HG03520 (cell line): ENCODE results near the gene CXCL17.

Experiments
- ATAC-seq: cut with Tn5 transposase; IDR thresholded peaks from one replicate; pipeline ENCODE4 v1.9.1; 2021; ENCODE audit warnings: mild to moderate bottlenecking, moderate library complexity; ENCODE audit not compliant: unreplicated experiment

Gene CXCL17

DNA sequence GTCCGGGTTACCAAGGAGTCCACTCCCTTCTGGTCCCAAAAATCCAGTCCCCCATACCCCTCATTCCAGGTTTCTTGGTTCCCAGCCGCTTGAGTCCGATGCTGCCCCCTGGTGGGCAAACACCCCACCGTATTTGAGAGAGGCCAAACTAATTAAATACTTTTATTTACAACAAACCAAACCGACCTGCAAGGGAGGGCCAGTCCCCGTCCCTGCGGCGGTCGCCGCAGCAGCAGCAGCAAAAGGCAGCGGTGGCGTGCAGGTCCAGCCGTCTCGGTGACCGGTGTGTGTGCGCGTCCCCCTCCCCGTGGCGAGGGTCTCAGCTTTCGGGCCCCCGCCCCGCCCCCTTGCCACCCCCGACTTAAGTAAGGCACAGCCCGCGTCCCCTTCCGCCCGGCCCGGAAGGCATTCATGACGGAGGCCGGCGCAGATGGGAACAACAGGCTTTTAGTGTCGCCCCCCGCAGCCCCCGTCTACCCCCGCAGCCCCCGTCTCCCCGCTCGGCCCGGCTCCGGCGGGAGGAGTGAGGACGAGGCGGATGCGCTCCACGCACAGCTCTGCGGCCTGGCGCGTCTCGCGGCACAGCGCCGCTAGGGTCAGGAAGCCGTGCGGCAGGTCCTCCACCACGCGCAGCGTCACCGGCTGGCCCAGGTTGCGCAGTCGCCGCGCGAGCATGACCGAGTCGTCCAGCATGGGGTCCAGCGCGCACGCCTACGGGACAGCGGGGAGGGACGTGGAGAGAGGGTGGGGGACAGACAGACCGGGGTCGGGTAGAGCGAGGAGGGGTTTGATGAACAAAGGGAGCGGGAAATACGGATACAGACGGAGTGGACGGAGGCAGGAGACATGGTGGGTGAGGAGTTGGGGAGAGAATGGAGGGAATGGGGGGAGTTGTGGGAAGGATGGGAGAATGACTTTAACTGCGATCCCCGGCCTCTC is 41.1 kb downstream of the CXCL17 start:
- ATAC-seq, result no peak

DNA sequence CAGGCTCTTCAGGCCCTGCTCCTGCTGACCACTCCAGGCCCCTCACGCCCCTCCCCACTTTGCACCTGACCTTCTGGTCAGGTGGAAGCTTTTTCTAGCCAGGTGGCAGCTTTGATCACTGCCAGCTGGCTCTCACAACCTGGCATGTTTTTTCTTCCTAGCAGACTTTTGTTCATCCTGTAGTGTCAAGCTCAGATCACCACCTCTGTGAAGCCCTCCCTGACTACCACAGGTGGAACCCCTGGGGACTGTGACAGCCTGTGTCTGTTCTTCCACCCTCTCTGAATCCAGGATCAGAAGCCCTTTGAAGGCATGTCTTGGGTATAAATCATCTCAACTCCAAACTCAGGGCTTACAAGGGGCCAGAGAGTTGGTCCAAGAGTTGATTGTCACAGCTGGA is 42.3 kb downstream of the CXCL17 start:
- no peak for ATAC-seq

DNA sequence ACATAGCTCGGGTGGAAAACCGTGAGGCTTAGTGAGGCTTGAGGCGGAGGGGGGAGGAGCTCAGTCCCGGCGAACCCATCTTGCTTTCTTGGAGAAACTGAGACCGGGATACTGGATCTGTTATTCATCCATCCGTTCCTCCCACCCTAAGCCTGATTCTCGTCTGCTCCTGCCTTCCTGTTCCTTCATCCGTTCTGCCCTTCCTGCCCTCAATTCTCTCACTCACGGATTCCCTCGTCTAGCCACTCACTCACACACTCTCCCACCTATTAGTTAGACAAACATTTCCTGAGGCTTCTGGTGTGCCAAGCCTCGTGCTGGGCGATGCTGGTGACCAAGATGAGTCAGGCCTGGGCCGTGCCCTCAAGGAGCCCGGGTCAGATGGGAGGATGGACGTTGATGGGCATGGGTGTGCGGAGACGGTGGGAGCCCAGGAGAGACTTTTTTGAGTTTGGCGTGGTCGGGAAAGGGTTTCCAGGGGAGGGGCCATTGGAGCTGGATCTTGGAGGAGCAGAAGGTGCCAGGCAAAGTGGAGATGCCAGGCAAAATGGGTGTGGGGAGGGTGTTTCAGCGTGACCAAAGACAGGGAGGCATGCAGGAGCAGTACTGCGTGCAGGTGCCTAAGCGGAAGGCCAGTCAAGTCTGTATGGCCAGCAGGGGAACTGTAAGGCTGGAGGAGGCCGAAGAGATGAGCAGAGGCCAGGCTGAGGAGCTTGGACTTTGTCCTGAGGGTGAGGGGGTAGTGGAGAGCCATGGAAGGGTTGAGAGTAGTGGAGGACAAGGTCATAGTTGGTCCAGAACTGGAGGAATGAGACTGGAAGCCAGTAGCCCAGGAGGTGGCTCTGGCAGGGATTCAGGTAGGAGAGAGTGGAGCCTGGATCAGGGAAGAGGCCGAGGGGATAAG is 45.2 kb downstream of the CXCL17 start:
- no peak for ATAC-seq

DNA sequence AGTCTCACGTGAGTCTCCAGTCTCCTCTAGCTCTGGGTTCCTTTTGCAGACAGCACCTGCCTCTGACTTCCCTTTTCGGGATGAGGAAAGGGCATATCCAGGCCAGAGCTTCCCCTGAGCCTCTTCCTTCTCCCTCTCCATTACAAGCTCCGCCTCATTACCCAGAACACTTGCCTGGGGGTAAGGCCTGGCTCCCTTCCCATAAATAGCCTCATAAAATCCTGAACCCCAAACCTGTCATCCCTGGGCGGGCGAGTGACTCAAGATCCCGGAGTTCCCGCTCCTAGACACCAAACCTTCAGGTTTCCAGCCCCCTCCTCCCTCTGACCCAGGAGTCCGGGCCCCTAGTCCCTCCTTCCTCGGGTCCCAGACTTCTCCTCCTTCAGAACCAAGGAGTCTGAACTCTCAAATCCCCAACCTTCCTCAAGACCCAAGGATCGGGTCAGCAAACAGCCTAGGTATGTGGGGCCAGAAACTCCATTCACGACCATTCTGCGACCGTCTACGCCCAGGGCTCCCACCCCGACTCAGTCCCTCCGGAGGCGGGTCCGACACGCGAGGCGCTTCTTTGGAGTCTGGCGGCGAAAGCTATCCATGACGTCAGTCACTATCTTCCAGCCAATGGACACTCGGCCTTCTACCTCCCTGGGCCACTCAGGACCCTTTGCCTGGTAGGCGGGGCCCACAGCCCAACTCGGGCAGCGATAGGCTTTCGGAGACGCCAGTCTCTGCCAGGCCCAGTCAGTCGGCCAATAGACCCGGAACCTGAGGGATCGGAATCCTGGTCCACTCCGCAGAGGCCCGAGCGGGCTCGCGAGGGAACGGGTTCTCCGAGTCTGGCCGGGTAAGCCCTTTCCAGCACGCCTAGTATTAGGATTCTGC is 46.1 kb downstream of the CXCL17 start:
- ATAC-seq, result peak; percentile 92

DNA sequence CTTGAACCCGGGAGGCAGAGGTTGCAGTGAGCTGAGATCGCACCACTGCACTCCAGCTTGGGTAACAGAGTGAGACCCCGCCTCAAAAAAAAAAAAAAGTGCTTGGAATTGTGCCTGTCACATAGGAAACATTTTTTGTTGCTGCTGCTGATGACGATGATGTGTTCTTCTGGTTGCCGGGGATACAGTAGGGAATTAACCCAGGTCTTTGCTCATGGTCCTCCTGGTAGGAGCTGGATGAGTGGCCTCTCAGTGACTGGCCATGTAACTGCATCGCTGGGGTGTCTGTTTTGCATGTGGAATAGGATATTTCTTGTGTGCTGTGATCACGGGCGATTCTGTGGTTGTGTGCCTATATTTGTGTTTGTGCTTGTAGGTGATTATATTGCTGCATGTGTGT is 48.0 kb downstream of the CXCL17 start:
- ATAC-seq, result no peak

DNA sequence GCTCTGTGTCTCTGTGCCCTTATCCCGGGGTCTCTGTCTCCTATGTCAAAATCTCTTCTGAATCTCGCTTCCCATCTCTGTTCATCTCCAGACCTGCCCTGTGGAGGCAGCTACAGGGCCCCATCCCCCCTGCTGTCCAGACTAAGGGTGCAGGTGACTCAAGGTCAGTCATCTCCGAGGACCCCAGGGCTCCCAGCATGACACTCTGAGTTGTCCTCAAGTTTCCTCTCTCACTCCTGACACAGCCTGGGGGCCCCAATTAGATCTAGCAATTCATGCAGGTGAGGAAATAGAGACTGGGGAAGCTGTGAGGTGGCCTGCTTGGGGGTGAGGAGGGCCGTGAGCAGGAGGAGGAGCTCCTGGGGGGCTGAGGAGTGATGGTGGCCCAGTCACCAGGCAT is 50.6 kb downstream of the CXCL17 start:
- ATAC-seq, result no peak

DNA sequence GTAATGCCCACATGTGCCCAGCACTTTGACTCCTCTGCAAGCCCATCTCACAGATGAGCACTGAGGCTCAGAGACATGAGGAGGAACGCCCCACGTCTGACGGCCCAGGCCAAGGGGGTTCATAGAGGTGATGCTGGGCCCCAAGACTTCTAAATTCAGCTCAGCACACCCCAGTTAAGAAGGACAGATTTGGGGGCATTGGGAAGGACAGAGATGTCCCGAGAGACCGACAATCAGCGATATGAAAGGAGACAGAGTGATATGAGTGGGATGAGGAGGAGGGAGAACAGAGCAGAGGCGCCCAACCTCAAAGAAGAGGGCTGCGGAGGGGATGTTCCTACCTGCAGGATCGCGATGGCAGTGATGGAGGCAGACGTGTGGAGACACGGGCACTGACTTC is 52.8 kb downstream of the CXCL17 start, which contains the start of gene CNFN:
Gene CNFN, minus strand, starts transcription at position 399 of the 400 bp plus-strand sequence. CDS start 1,260 bp downstream, outside the sequence.
- ATAC-seq, result no peak

DNA sequence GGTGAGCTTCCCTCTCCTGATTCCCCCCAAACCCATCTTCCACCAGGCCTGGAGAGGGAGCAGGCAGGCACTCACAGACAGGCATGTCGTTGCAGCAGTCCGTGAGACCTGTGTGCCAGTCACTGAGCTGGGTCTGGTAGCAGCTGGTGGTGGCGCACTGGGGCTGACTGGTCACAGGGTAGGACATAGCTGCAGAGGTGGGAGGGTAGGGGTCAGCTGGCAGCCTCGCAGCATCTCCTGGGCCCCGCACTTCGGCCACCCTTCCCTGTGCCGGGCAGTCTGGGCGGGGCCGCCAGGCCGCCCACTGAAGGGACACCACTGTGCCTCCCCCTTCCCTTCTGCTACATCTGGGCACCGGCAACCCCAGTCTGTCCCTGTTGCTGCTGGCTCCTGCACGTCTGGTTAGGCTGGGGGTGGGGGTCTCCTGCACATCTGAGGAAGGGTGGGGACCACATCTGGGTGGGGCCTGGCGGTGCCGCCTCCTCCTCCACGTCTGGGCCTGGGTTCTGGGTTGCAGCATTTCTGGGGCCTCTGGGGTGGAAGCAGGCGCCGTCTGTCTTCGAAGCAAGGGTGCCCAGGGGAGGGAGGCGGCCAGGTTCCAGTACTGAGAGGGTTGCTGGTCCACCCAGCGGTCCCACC is 53.8 kb downstream of the CXCL17 start:
- no peak for ATAC-seq

DNA sequence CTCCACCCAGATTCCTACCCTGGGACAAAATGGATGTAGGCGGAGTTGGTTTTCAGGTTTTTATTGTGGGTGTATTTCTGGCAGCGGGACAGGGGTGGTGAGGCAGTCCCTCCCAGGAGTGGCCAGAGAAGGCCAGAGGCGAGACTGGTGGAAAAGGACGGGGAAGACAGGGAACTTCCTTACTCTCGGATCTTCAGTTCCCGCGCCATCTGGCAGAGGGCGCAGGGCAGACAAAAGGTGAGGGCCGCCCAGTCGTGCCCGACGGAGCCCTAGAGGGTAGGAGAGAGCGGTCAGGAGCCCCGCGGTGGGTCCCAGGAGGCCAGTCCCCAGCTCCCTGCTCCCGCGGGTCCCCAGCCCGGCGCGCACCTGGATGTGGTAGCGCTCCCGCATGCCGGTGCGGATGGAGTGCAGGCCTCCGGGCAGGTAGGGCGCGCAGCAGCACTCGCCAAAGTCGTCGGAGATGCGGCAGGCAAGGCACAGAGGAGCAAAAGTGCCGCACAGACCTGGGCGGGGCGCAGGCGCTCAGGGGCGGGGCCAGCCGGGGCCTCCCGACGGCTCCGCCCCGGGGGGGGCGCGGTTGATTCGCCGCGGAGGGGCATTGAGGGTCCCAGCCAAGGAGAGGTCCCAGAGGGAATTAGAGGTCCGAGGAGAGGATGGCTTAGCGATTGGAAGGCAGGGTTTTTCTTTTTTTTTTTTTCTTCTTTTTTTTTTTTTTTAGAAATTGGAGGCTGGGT is 55.6 kb downstream of the CXCL17 start:
- ATAC-seq, result no peak

DNA sequence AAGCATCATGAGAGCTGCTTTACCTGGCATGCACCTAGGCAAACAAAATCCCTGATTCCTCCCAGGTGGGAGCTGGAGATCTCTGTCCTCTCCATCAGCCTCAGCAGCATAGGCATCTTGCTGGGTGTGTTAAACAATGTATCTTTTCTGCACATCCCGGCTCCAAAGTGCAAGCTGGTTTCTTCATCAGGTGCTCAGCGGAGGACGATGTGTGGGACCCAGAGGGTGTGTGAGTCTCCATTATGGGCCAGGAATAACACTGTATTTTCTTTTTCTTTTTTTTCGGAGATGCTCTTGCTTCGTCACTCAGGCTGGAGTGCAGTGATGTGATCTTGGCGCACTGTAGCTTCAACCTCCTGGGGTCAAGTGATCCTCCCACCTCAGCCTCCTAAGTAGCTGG is 62.6 kb downstream of the CXCL17 start:
- no peak for ATAC-seq
